Suprapubic skin (tissue), 4 donors: ENCODE results near the gene NAGLU. TPM values are rescaled to one million over a fixed set of nuclear protein-coding genes. Genes with fewer than 3 reads are reported as not detected.
A peak's percentile ranks its signal among the peaks of the same experiment; 100 is the strongest.
"Not testable (repeated sequence)": the region's sequence is repeated elsewhere in the genome, so short reads cannot be mapped to it uniquely, and the experiment has no call there.

Experiments used
- DNase-seq, 2 donors: peaks; one replicate each; pipeline ENCODE4 v3.0.0-alpha.2; 2019; ENCODE audit warnings: low spot score in 2 of 2
- H3K27ac ChIP-seq: fragments of 200-600 bp; sonication (generic); one replicate; pipeline ENCODE4 v1.5.1; 2019
- H3K27me3 ChIP-seq: fragments of 200-600 bp; sonication (generic); one replicate; pipeline ENCODE4 v1.5.1; 2019
- H3K36me3 ChIP-seq: fragments of 200-600 bp; sonication (generic); one replicate; pipeline ENCODE4 v1.5.1; 2019
- H3K4me1 ChIP-seq: fragments of 200-600 bp; sonication (generic); one replicate; pipeline ENCODE4 v1.5.1; 2019
- H3K4me3 ChIP-seq: fragments of 200-600 bp; sonication (generic); one replicate; pipeline ENCODE4 v1.5.1; 2019; ENCODE audit warnings: mild to moderate bottlenecking
- H3K9me3 ChIP-seq: fragments of 200-600 bp; sonication (generic); one replicate; pipeline ENCODE4 v1.5.1; 2019
- CTCF ChIP-seq, 2 donors: fragments of 200-600 bp in 1 of 2; fragments of 450-650 bp in 1 of 2; sonication (generic) in 1 of 2; IDR thresholded peaks; one replicate each; pipeline ENCODE4 v1.5.1; 2016 to 2019; ENCODE audit warnings: antibody characterized with exemption in 2 of 2, mild to moderate bottlenecking in 1 of 2, moderate library complexity in 1 of 2
- EP300 ChIP-seq: sonication (generic); formaldehyde crosslinking; IDR thresholded peaks from one replicate; pipeline ENCODE4 v1.6.1; 2017; ENCODE audit warnings: antibody characterized with exemption
- POLR2A ChIP-seq, 2 donors: fragments of 450-650 bp; IDR thresholded peaks; one replicate each; pipeline ENCODE4 v1.6.1; 2017; ENCODE audit warnings: antibody characterized with exemption in 2 of 2, mild to moderate bottlenecking in 2 of 2, moderate library complexity in 2 of 2
- POLR2AphosphoS5 ChIP-seq, 3 donors: sonication (generic); formaldehyde crosslinking; IDR thresholded peaks; one replicate each; pipeline ENCODE4 v1.6.1; 2017; ENCODE audit warnings: antibody characterized with exemption in 3 of 3
- WGBS: methylation state at CpG from one replicate; pipeline ENCODE4 v1.1.5; 2018; 5-methylcytosine and 5-hydroxymethylcytosine counted together
- total RNA-seq, 4 donors: library from RNA; depleted of rRNA; stranded (reverse); fragments of >200 nt; gene quantifications; one replicate each; pipeline ENCODE4 v1.1.0, GENCODE V29; 2016

Gene NAGLU
- total RNA-seq, 4 donors from 2014 or later = 19.8 to 40.1 (median 30.4) TPM

DNA sequence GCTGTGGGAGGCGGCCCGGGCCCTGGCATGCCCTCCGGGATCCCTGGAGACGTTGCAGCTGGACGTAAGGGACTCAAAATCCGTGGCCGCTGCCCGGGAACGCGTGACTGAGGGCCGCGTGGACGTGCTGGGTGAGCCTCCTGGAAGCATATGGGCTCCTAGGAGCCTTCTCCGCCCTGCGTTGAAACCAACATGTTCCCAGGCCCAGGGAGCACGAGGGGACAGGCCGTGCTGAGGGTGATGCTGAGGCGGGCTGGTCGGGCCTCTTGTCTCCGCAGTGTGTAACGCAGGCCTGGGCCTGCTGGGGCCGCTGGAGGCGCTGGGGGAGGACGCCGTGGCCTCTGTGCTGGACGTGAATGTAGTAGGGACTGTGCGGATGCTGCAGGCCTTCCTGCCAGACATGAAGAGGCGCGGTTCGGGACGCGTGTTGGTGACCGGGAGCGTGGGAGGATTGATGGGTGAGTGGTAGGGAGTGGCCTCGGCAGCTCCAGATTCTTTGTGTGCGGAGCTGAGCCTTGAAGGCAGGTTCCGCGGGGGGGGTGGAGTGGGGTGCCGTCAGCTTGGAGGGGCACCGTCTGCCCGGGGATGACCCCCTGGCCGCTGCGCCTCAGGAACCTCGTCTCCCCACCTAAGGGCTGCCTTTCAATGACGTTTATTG lies 17.2 kb downstream of the NAGLU start:
- Histone ChIP-seq H3K4me3 (peak overlapping the region; percentile 88), H3K4me1 (peaks cover 38% of the 10 kb centered on the region), H3K9me3 (no peaks in the 10 kb centered on the region), H3K27ac (peak overlapping the region; percentile 81), H3K27me3 (no peaks in the 10 kb centered on the region), H3K36me3 (no peaks in the 10 kb centered on the region)
- TF ChIP-seq POLR2A (IDR thresholded peaks at IDR 0.05) = no peak
- no peak for TF ChIP-seq CTCF (IDR thresholded peaks at IDR 0.05)
- no peak for TF ChIP-seq EP300
- no peak for TF ChIP-seq POLR2AphosphoS5 (IDR thresholded peaks at IDR 0.05)
- WGBS = 54% methylated on average over 35 of the region's 45 CpGs
- no peak for DNase-seq

- H3K27ac ChIP-seq = peak overlapping the region; percentile 81
- H3K4me1 ChIP-seq = peaks cover 33% of the 10 kb centered on the region
- DNase-seq = no peak
- no peaks in the 10 kb centered on the region for H3K9me3 ChIP-seq
- no peaks in the 10 kb centered on the region for H3K36me3 ChIP-seq
- peak overlapping the region; percentile 88 for H3K4me3 ChIP-seq
- WGBS = 25% methylated on average over 7 of the region's 16 CpGs
- no peak for TF ChIP-seq EP300
- TF ChIP-seq POLR2A (IDR thresholded peaks at IDR 0.05) = no peak
- TF ChIP-seq POLR2AphosphoS5 (IDR thresholded peaks at IDR 0.05) = no peak
- no peak for TF ChIP-seq CTCF (IDR thresholded peaks at IDR 0.05)
- H3K27me3 ChIP-seq = no peaks in the 10 kb centered on the region
Observed at GRCh38 chr17:42553866-42554249, 17.8 kb downstream of the NAGLU start.

- peak; percentile 92 to 93 for DNase-seq
- H3K27me3 ChIP-seq = no peaks in the 10 kb centered on the region
- H3K27ac ChIP-seq = peak overlapping the region; percentile 81
- H3K36me3 ChIP-seq = no peaks in the 10 kb centered on the region
- peaks cover 34% of the 10 kb centered on the region for H3K4me1 ChIP-seq
- no peaks in the 10 kb centered on the region for H3K9me3 ChIP-seq
- peak overlapping the region; percentile 88 for H3K4me3 ChIP-seq
- under 1% methylated on average over 26 of the region's 82 CpGs for WGBS
- TF ChIP-seq CTCF (IDR thresholded peaks at IDR 0.05) (no peak), EP300 (no peak), POLR2AphosphoS5 (IDR thresholded peaks at IDR 0.05) (peak in 2 of 3 donors; percentile 32 to 48), POLR2A (IDR thresholded peaks at IDR 0.05) (peak; percentile 15 to 80)
Observed at GRCh38 chr17:42554250-42555121, 18.4 kb downstream of the NAGLU start.

DNA sequence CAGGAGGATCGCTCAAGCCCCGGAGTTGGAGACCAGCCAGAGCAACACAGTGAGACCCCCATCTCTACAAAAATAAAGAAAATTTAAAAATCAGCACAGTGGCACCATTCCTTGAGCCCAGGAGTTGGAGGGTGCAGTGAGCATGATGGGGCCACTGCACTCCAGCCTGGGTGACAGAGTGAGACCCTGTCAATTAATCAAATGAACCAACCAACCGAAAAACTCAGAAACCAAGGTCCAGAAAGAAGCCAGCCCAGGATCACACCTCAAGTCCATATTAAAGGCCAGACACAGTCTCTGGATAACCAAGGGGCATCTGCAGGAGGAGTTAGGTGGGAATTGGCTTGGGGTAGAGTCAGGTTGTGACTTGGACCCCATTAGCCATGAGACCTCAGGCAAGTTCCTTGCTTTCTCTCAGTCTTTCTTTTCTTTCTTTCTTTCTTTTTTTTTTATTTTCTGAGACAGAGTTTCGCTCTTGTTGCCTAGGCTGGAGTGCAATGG lies 19.1 kb downstream of the NAGLU start:
- no peak for DNase-seq
- no peaks in the 10 kb centered on the region for H3K9me3 ChIP-seq
- H3K4me3 ChIP-seq = peak overlapping the region; percentile 88
- H3K4me1 ChIP-seq = peaks cover 41% of the 10 kb centered on the region
- H3K27ac ChIP-seq = peak overlapping the region; percentile 81
- no peaks in the 10 kb centered on the region for H3K27me3 ChIP-seq
- 27% methylated on average over 4 of the region's 4 CpGs for WGBS
- no peak for TF ChIP-seq POLR2A (IDR thresholded peaks at IDR 0.05)
- no peaks in the 10 kb centered on the region for H3K36me3 ChIP-seq

- not testable (repeated sequence) for H3K9me3 ChIP-seq, H3K36me3 ChIP-seq, DNase-seq, H3K27me3 ChIP-seq, H3K4me3 ChIP-seq, H3K27ac ChIP-seq
- WGBS = 59% methylated on average over 5 of the region's 5 CpGs
- peaks cover 45% of the 10 kb centered on the region for H3K4me1 ChIP-seq
Observed at GRCh38 chr17:42555961-42556617, 20.0 kb downstream of the NAGLU start.

DNA sequence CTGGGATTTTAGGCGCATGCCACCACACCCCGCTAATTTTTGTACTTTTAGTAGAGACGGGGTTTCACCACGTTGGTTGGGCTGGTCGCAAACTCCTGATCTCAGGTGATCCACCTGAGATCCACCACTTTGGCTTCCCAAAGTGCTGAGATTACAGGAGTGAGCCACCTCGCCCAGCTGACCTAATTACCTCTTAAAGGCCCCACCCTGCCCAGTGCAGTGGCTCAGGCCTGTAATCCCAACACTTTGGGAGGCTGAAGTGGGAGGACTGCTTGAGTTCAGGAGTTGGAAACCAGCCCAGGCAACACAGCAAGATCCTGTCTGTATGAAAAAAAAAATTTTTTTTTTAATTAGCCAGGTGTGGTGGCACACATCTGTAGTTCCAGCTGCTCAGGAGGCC lies 23.0 kb downstream of the NAGLU start:
- WGBS = 62% methylated on average over 6 of the region's 6 CpGs
- TF ChIP-seq POLR2AphosphoS5 (IDR thresholded peaks at IDR 0.05) (no peak), EP300 (no peak), POLR2A (IDR thresholded peaks at IDR 0.05) (no peak), CTCF (IDR thresholded peaks at IDR 0.05) (no peak)
- Histone ChIP-seq H3K4me3 (no peak overlapping the region), H3K27ac (peak overlapping the region; percentile 38), H3K4me1 (peaks cover 57% of the 10 kb centered on the region), H3K27me3 (no peaks in the 10 kb centered on the region), H3K9me3 (no peaks in the 10 kb centered on the region), H3K36me3 (no peaks in the 10 kb centered on the region)
- DNase-seq = no peak
